GM21381 (cell line): Measurements from ENCODE around the gene NXPH2.

Source experiments
- ATAC-seq: cut with Tn5 transposase; IDR thresholded peaks from one replicate; pipeline ENCODE4 v1.9.1; 2021; ENCODE audit warnings: mild to moderate bottlenecking, moderate library complexity; ENCODE audit not compliant: unreplicated experiment

Gene NXPH2

GRCh38 chr2:138779781-138780445 lies at the start of gene NXPH2:
Gene NXPH2 (minus strand): TSS chr2:138780390. CDS start chr2:138780241, 149 bp downstream.
- ATAC-seq, result no peak

GRCh38 chr2:138829326-138829919 lies 49.2 kb upstream of the NXPH2 start:
- no peak for ATAC-seq

GRCh38 chr2:138827426-138828054 lies 47.4 kb upstream of the NXPH2 start:
- ATAC-seq, result peak; percentile 81

GRCh38 chr2:138823666-138824065 lies 43.5 kb upstream of the NXPH2 start:
- ATAC-seq, result no peak

GRCh38 chr2:138819964-138820363 lies 39.8 kb upstream of the NXPH2 start:
- ATAC-seq, result no peak

- no peak for ATAC-seq
These were observed 38.4 kb upstream of the NXPH2 start for GRCh38 chr2:138818556-138818955.

- ATAC-seq, result no peak
These were observed 34.1 kb upstream of the NXPH2 start for GRCh38 chr2:138814123-138814898.

- no peak for ATAC-seq
These were observed 31.2 kb upstream of the NXPH2 start for GRCh38 chr2:138811431-138811830.

- no peak for ATAC-seq
These were observed 14.5 kb upstream of the NXPH2 start for GRCh38 chr2:138794724-138795123.

- no peak for ATAC-seq
These were observed 7.0 kb upstream of the NXPH2 start for GRCh38 chr2:138787053-138787666.

- no peak for ATAC-seq
These were observed 2.2 kb upstream of the NXPH2 start for GRCh38 chr2:138782383-138782782.

GRCh38 chr2:138780908-138781307 lies 718 bp upstream of the NXPH2 start:
- ATAC-seq, result no peak

- ATAC-seq, result no peak
These were observed 273 bp upstream of the NXPH2 start for GRCh38 chr2:138780446-138780880.

GRCh38 chr2:138779406-138779780 lies 797 bp downstream of the NXPH2 start:
- no peak for ATAC-seq

GRCh38 chr2:138777996-138778395 lies 2.2 kb downstream of the NXPH2 start:
- no peak for ATAC-seq

GRCh38 chr2:138775736-138776135 lies 4.5 kb downstream of the NXPH2 start:
- ATAC-seq, result no peak

- ATAC-seq, result no peak
These were observed 8.7 kb downstream of the NXPH2 start for GRCh38 chr2:138771534-138771933.

GRCh38 chr2:138767101-138767500 lies 13.1 kb downstream of the NXPH2 start:
- ATAC-seq, result no peak

GRCh38 chr2:138766464-138766863 lies 13.7 kb downstream of the NXPH2 start:
- no peak for ATAC-seq

GRCh38 chr2:138763971-138764370 lies 16.2 kb downstream of the NXPH2 start:
- ATAC-seq, result no peak

- no peak for ATAC-seq
These were observed 17.7 kb downstream of the NXPH2 start for GRCh38 chr2:138762533-138762932.
